Ovary (tissue), 3 donors: ENCODE measurements around the gene PNRC2.

ENCODE experiments used
- POLR2A ChIP-seq: fragments of 450-650 bp; IDR thresholded peaks from one replicate; pipeline ENCODE4 v1.6.1; 2017; ENCODE audit warnings: antibody characterized with exemption, mild to moderate bottlenecking, moderate library complexity
- TF ChIP-seq, protein P1 (sequence below), 3 donors: fragments of 450-650 bp in 2 of 3; fragments of 200-600 bp in 1 of 3; IDR thresholded peaks; one replicate each; pipeline versions ENCODE4 v1.5.1 to v1.8.0; 2016 to 2022; ENCODE audit warnings: antibody characterized with exemption in 3 of 3, mild to moderate bottlenecking in 1 of 3
- donor health status: DM: no; HTN: no; CAD: no.

DNA sequence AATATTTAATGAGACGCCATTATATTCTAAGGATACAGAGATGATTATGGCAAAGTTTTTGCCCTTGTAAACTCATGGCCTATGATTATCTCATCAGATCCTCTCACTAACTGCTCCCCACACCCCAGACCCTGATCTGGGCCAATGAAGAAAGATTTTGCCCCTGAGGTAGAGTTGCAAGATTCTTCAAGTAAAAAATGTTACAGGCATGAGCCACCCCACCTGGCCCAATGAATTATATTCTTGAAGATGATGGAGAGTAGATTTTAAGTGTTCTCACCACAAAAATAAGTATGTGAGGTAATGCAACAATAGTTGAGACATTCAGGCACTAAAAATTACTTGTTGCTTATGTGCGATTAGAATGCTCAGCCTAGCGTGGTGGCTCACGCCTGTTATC is 44.7 kb upstream of the PNRC2 start:
- TF ChIP-seq, protein P1, sequence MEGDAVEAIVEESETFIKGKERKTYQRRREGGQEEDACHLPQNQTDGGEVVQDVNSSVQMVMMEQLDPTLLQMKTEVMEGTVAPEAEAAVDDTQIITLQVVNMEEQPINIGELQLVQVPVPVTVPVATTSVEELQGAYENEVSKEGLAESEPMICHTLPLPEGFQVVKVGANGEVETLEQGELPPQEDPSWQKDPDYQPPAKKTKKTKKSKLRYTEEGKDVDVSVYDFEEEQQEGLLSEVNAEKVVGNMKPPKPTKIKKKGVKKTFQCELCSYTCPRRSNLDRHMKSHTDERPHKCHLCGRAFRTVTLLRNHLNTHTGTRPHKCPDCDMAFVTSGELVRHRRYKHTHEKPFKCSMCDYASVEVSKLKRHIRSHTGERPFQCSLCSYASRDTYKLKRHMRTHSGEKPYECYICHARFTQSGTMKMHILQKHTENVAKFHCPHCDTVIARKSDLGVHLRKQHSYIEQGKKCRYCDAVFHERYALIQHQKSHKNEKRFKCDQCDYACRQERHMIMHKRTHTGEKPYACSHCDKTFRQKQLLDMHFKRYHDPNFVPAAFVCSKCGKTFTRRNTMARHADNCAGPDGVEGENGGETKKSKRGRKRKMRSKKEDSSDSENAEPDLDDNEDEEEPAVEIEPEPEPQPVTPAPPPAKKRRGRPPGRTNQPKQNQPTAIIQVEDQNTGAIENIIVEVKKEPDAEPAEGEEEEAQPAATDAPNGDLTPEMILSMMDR (IDR thresholded peaks at IDR 0.05) = no peak
- TF ChIP-seq POLR2A = no peak
